HG02678 (cell line): Measurements from ENCODE around the gene EMSY.
A peak's percentile ranks its signal among the peaks of the same experiment; 100 is the strongest.
"Not testable (repeated sequence)": the region's sequence is repeated elsewhere in the genome, so short reads cannot be mapped to it uniquely, and the experiment has no call there.

Experiments used
- ATAC-seq: cut with Tn5 transposase; IDR thresholded peaks from one replicate; pipeline ENCODE4 v1.9.1; 2021; ENCODE audit warnings: mild to moderate bottlenecking, moderate library complexity; ENCODE audit not compliant: unreplicated experiment

The EMSY gene

DNA sequence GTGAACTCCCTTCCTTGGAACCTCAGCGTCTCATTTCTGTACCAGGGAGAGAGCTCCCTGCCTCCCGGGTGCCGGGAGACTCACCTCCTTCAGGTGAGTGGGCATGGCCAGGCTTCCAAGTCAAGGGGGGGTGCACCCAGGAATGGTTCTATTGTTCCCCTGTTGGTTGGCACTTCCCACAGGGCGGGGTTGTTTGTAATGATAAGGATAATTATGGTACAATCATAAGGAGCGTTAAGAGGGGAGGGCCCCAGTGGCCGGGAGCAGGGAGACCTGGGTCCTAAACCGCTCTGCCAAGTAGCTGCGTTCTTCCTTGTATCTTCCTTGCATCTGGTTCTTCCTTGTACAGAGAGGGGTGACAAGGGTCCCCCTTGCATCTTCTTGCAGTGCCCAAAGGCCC lies 146.6 kb downstream of the EMSY start:
- ATAC-seq: no peak

DNA sequence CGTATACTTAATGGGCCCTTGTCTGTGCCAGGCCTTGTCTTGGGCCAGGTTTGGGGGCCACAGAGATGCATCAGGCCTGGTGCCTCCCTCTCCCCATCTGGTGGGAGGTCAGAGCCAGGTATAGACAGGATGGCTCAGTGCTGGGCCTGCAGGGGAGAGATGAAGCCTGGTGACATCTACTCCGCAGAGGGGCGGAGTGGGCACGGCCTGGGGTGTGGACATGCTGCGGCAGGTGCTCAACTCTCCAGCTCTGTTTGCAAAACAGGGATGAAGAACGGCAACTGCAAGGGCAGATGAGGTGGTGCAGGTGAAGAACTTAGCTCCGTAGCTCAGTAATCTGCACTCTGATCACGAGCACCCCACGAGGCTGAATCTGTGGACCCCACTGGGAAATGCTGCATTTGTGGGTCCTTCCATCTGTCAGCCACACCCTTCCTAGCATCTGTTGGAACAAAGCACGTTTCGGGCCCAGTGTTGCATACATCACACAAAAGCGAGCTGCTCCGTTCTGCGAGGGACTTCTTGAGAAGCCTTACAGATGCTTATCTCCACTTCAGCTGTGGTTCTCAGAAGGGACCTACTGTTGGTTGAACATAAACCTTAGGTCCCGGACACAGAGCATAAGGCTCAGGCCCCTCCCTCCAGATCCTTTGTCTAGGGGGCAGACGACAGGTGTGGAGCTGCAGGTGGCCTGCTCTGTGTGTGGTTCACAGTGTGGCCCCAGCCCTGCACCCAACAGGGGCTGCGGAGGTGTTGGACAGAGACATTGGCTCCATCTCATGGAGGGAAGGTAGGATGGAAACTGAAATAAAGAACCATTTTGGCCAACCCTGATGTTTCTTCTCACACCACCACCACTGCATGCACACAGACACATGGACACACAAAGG lies 147.5 kb downstream of the EMSY start:
- no peak for ATAC-seq

DNA sequence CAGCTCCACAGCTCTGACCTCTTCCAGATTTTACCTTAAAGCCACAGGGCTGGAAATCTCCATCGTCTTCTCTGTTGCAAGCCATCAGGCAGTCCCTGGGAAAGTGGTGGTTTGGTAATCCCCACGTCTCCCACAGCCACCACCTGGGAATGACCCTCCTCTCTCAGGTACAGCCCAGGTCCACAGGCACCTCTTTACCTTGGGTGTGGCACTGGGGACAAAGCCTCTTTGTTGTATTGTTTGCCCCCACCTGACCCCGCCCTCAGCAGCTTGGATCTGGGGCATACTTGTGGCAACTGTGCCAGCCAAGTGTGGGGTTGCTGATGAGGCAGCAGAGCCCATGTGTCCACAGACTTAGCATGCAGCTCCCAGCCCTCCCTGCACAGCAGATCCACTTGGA lies 148.1 kb downstream of the EMSY start:
- no peak for ATAC-seq

DNA sequence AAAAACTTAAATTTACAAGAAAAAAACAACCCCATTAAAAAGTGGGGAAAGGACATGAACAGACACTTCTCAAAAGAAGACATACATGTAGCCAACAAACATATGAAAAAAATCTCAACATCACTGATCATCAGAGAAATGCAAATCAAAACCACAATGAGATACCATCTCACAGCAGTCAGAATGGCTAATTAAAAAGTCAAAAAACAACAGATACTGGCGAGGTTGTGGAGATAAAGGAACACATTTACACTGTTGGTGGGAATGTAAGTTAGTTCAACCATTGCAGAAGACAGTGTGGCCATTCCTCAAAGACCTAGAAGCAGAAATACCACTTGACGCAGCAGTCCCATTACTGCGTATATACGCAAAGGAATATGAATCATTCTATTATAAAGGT lies 150.3 kb downstream of the EMSY start:
- ATAC-seq: not testable (repeated sequence)

DNA sequence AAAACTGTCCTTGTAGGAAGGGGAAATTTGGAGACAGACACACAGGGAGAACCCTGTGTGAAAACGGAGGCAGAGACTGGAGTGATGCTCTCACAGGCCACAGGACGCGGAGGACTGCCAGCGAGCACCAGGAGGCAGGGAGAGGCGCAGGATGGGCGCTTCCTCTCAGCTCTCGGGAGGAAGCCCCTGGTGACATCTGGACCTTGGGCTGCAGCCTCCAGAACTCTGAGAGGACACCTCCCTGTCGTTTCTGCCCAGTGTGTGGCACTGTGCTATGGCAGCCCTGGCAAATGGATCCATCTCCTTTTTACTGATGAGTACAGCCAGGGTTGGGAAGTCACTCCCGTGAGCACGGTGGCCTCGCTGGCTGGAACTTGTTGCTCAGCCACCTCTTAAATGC lies 151.8 kb downstream of the EMSY start:
- ATAC-seq: no peak

DNA sequence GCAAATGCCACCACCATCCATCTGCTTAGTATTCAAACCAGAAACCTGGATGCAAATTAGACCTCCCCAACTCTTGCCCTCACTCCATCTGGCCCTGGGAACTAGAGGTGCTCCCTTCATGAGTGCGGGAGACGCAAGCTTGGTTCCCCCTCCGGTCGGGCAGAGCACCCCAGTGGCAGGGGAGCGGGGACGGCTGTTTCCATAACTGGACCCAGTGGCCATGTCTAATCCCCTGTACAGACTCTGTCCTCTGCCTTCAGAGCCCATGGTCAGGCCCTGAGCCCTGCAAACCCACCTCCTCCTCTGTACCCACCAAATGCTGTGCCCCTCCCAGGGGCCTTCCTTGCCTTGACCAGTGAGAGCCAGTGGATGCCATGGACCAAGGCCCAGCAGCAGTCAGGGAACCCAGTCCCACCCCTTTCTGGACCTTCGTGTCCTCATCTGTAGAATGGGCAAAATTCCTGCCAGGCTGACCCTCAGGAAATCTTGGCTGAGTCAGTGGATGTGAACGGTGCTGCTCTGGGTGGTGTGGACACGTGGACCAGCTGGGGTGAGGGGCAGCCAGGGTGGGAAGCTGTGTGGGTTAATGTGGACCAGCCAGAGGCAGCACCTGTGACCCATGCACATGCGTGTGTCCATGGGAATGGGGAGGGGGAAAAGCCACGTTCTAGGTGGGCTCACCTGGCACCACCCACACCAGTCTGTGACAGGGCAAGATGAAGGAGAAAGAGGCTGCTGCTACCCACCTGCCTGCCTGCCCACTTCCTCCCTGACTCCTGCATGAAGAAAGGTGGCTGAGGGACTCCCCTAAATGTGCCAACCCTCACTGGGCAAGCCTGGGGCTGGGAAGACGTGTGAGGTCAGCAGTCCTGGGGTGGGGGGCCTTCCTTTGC lies 153.0 kb downstream of the EMSY start:
- ATAC-seq: no peak

DNA sequence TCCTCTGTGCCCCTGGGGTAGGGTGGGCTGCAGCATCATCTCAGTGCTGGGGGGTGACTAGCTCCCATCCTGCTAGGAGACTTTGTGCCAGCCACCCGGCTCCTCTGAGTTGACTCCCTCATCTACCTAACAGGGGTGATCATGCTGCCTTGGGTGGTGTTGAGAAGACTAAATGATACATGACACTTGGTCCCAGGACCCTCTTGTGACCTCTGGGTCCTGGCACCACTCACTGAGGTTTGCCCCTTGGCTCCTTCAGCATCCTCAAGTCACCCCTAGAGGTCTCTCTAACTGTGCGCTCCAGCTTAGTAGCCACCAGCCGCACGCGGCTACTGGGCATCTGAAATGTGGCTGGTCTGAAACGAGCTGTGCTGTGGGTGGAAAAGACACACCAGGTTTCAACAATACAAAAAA lies 153.6 kb downstream of the EMSY start:
- peak; percentile 45 for ATAC-seq

DNA sequence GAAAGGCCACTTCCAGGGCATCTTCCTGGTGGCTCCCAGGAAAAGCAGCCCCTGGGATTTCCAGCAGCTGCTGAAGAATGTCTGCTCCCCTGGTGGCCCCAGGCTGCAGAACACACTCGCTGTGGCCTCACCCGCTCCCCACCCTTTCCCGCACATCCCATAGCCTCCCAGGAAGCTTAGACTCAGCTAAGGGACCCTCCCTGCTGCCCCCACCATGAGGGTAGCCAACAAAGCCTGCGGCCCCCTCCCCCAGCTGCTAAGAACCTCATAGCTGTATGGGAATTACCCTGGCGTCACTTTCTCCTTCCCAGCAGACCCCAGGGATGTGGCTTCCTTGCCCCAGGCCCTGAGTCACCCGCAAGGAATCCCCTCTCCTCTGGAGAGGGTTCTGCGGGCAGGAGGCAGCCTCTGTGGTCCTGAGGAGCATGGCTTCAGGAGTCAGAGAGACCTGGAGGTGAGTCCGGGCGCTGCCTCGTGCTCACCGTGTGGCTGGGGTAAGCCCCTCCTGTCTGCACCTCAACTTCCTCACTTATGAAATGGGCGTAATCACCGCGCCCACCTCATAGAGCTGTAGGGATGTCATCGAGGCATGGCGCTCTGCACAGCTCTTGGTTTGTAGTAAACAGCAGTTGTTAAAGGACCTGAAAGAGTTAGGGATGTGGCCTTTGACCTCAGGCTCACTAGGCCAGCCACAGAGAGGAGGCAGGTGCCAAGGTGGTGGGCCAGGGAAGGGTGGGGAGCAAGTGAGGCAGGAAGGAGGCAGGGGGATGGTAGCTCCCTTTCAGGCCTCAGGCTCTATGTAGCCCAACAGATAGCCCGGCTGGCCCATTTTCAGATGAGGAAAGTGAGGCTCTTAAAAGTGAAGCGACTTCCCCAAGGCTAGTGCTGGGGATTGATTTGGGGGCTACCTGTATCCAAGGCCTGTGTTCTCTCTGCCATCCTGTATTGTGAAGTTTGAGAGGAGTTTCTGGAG lies 154.5 kb downstream of the EMSY start:
- ATAC-seq: no peak

DNA sequence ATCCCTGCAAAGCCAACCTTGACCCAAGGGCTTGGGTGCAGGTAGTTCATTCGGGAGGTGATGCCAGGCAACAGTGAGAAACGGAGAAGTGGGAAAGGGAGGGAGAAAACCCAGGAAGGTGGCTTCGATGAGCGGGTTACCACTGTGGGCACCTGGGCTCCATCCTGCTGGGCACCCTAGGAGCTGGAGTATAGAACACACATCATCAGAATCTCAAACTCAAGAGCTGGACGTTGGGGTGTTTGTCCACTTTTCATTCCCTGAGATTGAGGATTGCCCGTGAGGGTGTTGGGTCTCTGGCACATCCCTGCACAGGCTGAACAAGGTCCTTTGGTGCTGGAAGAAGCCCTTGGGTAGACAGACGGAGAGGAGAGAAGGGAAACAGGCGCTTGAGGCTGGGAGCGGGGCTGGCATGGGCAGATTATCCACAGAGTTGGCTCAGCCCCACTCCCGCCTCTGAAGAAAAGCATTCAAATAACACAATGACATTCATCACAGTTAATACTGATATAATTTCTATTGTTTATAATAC lies 155.4 kb downstream of the EMSY start:
- no peak for ATAC-seq

DNA sequence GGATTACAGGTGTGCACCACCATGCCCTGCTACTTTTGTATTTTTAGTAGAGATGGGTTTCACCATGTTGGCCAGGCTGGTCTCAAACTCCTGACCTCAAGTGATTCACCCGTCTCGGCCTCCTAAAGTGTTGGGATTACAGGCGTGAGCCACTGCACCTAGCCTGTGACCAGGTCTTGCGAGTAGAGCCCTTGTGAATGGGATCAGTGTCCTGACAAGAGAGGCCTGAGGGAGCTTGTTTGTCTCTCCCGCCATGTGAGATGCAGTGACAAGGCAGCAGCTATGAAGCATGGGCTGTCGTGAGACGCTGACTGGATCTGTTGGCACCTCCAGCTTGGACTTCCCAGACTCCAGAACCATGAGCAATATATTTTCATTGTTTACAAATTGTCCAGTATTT lies 156.5 kb downstream of the EMSY start:
- no peak for ATAC-seq

DNA sequence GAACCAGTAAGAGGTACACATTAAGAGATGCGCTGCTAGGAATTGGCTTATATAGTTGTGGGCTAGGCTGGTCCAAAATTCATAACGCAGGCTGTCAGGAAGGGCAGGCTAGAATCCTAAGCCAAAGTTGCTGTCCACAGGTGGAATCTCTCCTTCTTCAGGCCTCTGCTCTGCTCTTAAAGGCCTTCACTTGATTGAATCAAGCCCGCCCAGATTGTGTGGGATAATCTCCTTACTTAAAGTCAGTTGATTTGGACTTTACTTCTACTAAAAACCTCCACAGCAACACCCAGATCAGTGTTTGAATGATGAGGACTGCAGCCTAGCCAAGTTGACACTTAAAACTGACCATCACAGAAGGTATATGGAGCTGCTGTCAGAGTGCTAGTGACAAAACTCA lies 156.9 kb downstream of the EMSY start:
- ATAC-seq: no peak

DNA sequence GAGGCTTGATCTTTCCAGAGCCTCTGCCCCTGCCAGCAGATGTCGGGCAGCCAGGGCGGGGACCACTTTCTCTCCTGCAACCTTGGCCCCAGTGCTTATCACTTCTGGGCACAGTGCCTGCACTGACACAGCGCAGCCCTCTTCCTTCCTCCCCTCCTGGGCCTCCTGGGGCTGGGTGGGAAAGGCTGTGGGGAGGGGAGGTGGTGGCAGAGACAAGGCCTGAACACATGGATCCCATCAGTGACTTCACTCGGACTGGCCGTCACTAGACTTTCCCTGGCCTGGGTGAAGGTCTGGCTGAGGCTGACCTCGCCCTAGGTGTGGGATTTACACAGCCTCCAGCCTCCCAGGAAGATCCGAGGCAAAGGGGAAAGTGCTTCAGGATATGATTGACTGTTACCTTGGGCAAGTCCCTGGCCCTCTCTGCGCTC lies 157.6 kb downstream of the EMSY start:
- no peak for ATAC-seq
